ENCODE measurements around the gene RABL2B.
"Not testable (repeated sequence)": the region's sequence is repeated elsewhere in the genome, so short reads cannot be mapped to it uniquely, and the experiment has no call there.

GRCh38 chr22:50775132-50775531 lies 8.3 kb downstream of the RABL2B start:
- not testable (repeated sequence) for TF ChIP-seq EZH2 (IDR thresholded peaks at IDR 0.05; ENCODE audit: borderline replicate concordance, low read depth, low read length, severe bottlenecking); POLR2A (IDR thresholded peaks at IDR 0.05; ENCODE audit: low read depth, low read length); JUN (IDR thresholded peaks at IDR 0.05; ENCODE audit: borderline replicate concordance, insufficient read depth, insufficient read length, low read depth); POLR2AphosphoS5 (IDR thresholded peaks at IDR 0.05; ENCODE audit: insufficient read depth, low read depth, low read length); MAX (IDR thresholded peaks at IDR 0.05; ENCODE audit: insufficient read depth, insufficient read length); MYC (IDR thresholded peaks at IDR 0.05; ENCODE audit: low read depth, low read length)
- TF ChIP-seq CTCF (IDR thresholded peaks at IDR 0.05; ENCODE audit: extremely low read depth in 1 of 2, insufficient read depth in 1 of 2, low read depth in 1 of 2, low read length in 2 of 2): peak; percentile 69 to 81
